ENCODE results near the gene ADARB1. TPM values are rescaled to one million over a fixed set of nuclear protein-coding genes. Genes with fewer than 3 reads are reported as not detected.

ADARB1 gene
- total RNA-seq, 1 experiment from 2014 or later = 14.6 TPM

- TF ChIP-seq ZSCAN18 (CRISPR knock-in tag; IDR thresholded peaks at IDR 0.05) (no peak), KAT7 (CRISPR knock-in tag; IDR thresholded peaks at IDR 0.05; ENCODE audit: borderline replicate concordance) (peak; percentile 29; the same call in 1 of the 2 replicates), ATF3 (CRISPR knock-in tag; conservative IDR thresholded peaks at IDR 0.05) (no peak), GRHL2 (CRISPR knock-in tag; IDR thresholded peaks at IDR 0.05; ENCODE audit: insufficient replicate concordance, severe bottlenecking) (no peak), CREM (CRISPR knock-in tag; IDR thresholded peaks at IDR 0.05) (no peak), E2F4 (CRISPR knock-in tag; IDR thresholded peaks at IDR 0.05; ENCODE audit: borderline replicate concordance, low read depth) (no peak; the same call in 1 of the 2 replicates), ZNF532 (CRISPR knock-in tag; IDR thresholded peaks at IDR 0.05; ENCODE audit: borderline replicate concordance) (no peak), ELF4 (CRISPR knock-in tag; IDR thresholded peaks at IDR 0.05; ENCODE audit: low read depth) (no peak), CDX4 (CRISPR knock-in tag; IDR thresholded peaks at IDR 0.05; ENCODE audit: borderline replicate concordance) (no peak), ZMAT4 (CRISPR knock-in tag; IDR thresholded peaks at IDR 0.05) (no peak), ZBTB21 (CRISPR knock-in tag; IDR thresholded peaks at IDR 0.05; ENCODE audit: borderline replicate concordance) (no peak), ZNF317 (CRISPR knock-in tag; IDR thresholded peaks at IDR 0.05; ENCODE audit: borderline replicate concordance, low read depth) (0 out of 2 replicates have a peak, but pooled peaks have one; percentile 21), SMAD3 (CRISPR knock-in tag; IDR thresholded peaks at IDR 0.05; ENCODE audit: borderline replicate concordance) (no peak), NFATC4 (CRISPR knock-in tag; IDR thresholded peaks at IDR 0.05) (peak; percentile 64), MAX (CRISPR knock-in tag; IDR thresholded peaks at IDR 0.05) (no peak), AFF4 (CRISPR knock-in tag; IDR thresholded peaks at IDR 0.05; ENCODE audit: borderline replicate concordance) (no peak), HMGXB4 (CRISPR knock-in tag; IDR thresholded peaks at IDR 0.05) (peak; percentile 52; the same call in 1 of the 2 replicates), USF1 (CRISPR knock-in tag; IDR thresholded peaks at IDR 0.05) (no peak), ZNF416 (CRISPR knock-in tag; IDR thresholded peaks at IDR 0.05) (peak; percentile 92), TCF7 (CRISPR knock-in tag; IDR thresholded peaks at IDR 0.05; ENCODE audit: low read depth) (no peak), NFYB (CRISPR knock-in tag; conservative IDR thresholded peaks at IDR 0.05; ENCODE audit: low read depth) (no peak; the same call in 1 of the 2 replicates), OVOL2 (CRISPR knock-in tag; IDR thresholded peaks at IDR 0.05; ENCODE audit: borderline replicate concordance) (no peak)
Observed at GRCh38 chr21:45074048-45074817, at the start of gene ADARB1 (continued).

Measured in WTC11 (cell line).